NB4 (cell line): ENCODE results near the gene DRG1.

Experiments used
- CTCF ChIP-seq: IDR thresholded peaks from one replicate; pipeline ENCODE4 v1.5.1; 2012; ENCODE audit warnings: low read depth, low read length
- MAX ChIP-seq: IDR thresholded peaks from 2 replicates; pipeline ENCODE4 v1.6.1; 2011; ENCODE audit warnings: low read depth, low read length
- MYC ChIP-seq: IDR thresholded peaks from 2 replicates; pipeline ENCODE4 v1.6.1; 2011; ENCODE audit warnings: low read depth, low read length
- POLR2A ChIP-seq: IDR thresholded peaks from 2 replicates; pipeline ENCODE4 v1.6.1; 2011; ENCODE audit warnings: mild to moderate bottlenecking; ENCODE audit not compliant: insufficient read length; ENCODE audit errors: extremely low read depth

GRCh38 chr22:31461699-31462098 is 62.3 kb downstream of the DRG1 start:
- no peak for TF ChIP-seq CTCF
- no peak for TF ChIP-seq POLR2A
- no peak for TF ChIP-seq MAX
- no peak for TF ChIP-seq MYC
